NCI-H1436 treated with DMSO at 0.1 percent for 48 hours (cell line): ENCODE results near the gene COL27A1.

ENCODE experiments used
- DNase-seq: peaks from one replicate; lab custom pipeline; 2025; lab: John Stamatoyannopoulos, UW

Gene COL27A1

DNA sequence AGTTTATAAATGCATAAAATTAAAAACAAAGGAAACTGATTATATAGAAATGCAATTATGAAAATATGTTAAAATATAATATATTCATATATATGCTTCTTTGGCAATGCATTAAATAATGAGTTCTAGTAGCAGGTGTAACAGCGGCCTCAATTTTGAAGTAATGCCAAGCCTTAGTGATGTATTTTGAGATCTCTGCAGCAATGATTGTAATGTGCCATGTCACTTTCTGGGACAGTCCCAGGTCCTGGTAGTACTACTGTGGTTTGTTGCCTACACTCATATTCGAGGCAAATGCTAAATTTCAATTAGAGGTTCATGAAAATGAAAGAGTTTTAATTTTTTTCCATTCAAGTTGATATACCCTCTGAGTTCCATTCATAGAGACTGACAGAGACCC, 91.7 kb downstream of the COL27A1 start:
- DNase-seq, result no peak

DNA sequence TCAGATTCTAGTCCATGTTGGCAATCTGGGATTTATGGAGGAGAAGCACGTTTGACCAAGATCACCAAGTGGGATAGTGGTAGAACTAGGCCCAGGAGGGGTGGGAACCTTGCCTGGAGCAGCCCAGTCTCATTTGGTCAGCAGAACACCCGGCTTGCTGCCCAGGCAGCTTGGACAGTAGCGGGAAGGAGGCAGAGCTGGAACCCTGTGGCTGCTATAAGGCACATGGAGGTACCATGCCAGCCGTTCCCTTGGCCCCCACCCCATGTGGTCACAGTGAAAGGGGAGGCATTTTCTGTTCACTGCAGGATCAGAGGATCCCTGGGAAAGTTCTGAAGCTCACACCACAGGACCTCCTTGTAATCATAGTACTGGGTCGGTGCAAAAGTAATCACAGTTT, 92.2 kb downstream of the COL27A1 start:
- DNase-seq, result no peak

DNA sequence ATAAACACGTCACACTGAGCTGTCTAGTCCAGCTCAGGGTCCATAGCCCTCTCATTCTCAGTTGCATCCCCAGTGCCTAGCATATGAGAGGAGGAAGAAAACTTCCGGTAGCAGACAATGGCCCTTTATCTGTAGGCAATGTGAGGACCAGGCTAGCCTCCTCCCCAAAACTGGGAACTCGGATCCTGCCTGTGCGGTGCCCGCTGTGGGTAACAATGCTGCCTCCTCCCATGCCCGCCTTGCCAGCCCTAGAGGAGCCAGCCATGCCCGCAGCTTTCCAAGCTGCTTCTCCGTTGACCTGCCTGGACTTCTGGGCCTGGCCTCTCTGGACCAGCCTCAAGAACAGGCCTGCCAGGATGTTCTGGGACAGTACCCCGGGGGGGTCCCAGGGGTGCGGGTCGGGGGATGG, 93.0 kb downstream of the COL27A1 start:
- DNase-seq, result no peak

DNA sequence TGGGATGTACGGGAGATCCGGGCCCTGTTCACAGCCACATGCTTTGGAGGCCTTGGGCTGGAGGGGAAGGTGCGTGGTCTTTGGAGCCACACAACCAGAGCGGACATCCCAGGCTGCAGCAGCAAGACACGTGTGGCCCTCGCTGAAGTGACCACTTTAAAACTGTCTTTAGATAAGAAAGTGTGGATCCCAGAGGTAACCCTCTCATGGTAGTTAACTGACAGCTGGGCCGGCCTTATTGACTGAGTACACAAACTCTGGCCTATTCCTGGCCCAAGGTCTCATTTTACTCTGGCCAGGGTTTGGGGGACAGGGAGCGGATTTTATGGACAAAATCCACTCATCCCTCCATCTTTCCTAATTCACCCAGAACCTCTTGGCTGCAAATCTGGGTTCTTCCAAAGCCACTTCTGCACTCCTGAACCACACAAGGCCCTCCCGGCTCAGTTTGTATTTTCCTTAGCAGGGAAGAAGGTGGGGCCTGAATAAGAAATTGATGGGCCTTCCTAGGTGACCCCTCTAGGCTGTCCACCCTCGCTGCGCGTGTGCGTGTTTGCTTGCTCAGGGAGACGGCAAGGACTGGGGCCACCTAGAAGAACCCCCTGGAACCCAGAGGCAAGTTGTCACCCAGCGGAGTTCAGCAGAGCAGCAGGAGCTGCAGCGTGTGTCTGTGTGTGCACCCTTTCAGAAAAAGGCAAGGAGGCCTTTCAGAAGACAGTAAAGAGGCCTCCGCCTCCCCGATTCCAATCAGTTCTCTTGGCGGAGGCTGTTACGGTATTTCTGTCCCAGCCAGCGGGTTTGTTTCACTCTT, 94.3 kb downstream of the COL27A1 start:
- DNase-seq, result no peak

DNA sequence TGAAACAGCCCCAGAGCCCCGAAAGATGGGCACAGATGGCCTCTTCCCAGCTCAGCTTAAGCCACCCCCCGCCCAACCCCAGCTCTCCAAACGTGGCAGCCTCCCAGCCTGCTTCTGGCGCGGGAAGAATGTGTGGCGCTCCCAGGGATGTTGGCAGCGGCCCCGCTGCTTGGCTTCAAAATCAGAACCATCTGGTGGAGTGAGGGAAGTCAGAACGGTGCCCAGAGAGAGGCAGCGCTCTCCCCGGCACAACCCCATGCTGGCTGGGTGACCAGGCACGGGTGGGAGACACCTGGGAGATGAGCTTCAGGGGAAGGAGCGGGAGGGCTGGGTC, 94.9 kb downstream of the COL27A1 start:
- DNase-seq, result no peak

DNA sequence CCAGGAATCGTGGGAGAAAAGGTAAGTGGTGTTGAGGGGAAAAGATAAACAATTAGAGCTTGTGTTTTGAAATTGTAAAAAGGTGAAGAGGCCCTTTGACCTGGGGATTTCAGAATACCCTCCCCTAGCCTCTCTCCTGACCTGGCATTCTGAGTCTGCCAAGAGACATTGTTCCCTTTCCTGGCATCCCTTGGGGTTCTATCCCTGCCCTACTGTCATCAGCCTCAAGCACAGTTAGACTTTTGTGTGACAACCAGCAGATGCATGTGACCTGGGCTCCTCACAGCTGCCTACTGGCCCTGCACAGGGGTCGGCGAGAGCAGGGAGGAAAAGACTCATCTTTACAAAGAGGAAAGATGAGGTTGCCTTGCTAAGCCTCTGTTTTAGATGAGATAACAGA, 95.3 kb downstream of the COL27A1 start:
- DNase-seq, result no peak

DNA sequence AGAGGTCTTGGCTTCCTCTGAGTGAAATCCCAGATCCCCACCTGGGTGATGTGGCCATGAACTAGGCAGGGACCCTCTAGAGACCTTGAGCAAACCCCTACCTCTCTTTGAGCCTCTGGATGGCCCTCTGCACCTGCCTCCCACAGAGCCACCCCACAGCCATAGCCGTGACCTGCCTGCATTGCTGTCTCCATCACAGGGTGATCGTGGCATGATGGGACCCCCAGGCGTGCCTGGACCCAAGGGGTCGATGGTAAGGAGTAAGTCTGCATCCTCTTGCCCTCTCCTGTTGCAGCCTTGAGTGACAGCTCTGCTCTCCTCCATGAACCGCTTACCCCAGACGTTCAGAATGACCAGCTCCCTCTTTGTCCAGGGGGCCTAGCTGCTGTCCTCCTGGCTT, 97.1 kb downstream of the COL27A1 start:
- DNase-seq, result no peak

DNA sequence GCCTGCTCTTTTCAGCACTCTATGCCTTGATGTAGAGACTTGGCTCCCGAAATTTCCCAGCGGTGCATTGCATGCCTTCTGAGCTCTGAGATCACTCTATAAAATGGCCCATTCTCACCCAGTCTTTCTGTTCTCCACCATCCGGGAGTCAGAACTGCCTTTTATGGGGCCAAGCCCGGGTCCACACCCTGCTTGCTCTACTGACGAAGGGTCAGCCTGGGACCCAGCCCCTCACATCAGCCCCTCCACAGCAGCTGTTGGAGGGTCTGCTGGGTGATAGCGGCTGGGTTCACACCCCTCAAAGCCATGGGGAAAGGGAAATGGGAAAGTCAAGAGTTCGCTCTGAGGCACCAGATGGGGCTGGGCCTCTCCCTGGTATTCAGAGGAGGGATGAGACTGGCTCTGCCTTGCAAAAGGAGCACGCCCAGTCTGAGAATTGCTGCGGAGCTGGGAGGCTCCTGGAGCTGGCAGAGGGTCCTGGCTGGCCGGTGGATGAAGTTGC, 101.5 kb downstream of the COL27A1 start:
- DNase-seq, result no peak

DNA sequence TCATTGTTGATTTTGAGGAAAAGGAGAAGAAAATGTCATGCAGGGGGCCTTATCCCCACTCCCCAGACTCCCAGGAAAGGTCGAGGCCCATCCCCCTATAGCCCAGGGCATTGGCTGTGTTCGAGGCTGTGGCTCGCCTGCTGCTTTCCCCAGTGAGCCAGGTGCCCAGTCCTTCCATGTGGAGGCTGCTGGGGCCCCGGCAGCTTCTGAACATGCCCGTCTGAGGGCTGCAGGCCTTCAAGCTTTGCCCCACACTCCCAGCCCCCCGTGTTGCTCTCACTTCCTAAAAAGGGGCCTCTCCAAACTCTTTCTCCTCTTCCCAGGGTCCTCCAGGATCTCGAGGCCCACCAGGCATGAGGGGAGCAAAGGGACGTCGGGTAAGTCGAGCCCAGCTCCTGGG, 102.9 kb downstream of the COL27A1 start:
- DNase-seq, result no peak

DNA sequence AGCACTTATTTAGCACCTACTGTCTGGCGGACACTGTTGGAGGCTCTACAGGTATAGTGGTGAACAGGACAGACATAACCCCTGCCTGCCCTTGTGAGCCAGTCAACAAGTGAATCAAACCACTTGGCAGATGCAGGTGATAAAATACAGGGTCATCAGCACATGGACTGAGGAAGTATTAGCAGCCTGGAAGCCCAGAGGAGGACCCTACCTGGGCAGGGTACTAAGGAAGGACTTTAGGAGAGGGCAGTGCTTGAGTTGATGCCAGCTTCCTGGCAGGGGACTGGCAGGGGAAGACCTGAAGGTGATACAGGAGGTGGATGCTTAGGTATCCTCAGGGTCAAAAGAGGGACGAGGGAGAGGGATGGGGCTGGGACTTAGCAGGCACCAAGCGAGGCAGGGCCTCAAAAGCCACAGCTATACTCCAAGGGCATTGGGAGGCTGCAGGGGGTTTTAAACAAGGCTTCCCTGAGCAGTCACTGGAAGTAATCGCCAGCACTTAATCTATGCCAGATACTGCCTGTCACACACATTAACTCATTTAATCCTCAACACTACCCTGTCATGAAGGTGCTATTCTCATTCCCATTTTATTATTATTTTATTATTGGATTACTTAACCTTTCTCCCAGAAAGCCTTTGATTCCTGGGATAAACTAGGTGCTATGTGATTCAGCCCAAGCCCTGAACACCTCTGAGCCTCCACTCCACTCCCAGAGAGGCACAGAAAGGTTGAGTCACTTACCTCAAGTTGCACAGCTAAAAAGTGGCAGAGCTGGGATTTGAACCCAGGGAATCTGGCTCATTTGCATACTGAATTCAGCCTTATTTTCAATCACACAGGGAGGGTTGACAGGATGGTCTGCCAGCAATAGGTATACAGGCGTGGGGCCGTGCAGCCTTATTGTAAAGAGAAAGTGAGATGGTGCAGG, 103.8 kb downstream of the COL27A1 start:
- DNase-seq, result no peak

DNA sequence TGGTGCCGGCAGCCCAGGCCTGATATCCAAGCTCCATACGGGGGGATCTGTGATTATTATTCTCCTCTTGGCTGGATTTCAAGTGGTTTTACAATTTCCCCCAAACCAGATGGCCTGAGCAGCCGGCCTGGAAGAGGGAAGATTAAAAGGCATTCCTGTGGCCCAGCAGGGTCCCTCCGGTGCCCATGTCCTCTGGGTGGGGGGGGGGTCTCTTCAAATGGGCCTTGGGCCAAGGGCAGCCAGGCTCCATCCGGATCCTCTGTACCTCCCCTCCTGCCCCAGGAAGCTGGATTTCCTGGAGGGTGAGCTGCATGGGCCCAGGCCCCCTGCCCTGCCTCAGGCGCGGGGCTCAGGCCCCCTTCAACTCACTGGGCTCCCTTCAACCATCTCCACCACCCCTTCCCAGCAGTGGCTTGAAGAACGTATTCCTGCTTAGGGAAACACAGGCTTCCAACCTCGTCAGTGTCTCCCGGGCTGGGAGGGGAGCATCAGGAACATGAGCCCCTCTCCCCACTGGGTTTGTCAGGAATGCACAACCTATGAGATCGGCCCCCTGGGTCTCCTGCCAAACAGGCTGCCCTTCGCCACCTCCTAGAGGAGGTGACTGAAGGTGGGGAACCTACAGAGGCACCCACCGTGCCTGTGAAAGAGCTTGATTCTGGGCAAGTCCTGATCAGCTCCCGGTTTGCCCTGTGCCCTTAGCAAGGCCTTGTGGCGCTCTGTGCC, 104.6 kb downstream of the COL27A1 start:
- DNase-seq, result no peak

DNA sequence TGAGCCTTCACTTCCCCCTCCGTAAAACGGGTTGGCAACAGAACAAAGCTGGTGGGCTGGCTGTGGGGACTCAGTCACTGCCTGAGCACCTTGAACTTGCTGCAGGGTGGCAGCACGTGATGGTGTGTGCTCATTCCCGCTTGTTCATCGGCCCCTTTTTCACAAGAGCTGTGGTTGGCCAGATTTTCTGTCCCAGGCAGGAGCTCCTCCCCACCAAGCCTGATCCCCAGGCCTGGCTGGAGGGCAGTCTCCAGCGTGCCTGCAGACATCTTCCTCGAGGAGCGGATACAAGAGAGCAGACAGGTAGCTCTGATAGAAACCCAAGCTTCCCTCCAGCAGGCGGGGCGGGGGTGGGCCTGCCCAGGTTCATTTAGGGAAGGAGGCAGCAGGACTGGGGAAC, 105.7 kb downstream of the COL27A1 start:
- no peak for DNase-seq

DNA sequence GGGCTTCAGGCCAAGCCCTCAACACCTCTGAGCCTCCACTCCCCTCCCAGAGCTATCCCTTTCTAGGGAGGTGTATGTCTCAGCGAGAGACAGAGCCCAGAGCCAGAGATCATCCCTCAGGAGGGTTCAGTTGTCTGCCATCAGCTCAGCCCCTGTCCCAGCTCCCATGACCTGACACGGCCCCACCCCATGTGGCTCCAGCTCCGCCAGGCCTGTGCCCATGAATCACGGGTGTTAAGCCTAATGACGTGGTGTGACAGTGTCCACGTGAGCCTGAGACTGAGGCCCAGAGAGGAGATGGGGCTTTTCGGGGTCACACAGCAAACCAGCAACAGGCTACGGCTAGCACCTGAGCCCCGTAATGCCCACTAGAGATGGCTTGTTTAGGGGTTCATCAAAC, 106.7 kb downstream of the COL27A1 start:
- DNase-seq, result no peak

DNA sequence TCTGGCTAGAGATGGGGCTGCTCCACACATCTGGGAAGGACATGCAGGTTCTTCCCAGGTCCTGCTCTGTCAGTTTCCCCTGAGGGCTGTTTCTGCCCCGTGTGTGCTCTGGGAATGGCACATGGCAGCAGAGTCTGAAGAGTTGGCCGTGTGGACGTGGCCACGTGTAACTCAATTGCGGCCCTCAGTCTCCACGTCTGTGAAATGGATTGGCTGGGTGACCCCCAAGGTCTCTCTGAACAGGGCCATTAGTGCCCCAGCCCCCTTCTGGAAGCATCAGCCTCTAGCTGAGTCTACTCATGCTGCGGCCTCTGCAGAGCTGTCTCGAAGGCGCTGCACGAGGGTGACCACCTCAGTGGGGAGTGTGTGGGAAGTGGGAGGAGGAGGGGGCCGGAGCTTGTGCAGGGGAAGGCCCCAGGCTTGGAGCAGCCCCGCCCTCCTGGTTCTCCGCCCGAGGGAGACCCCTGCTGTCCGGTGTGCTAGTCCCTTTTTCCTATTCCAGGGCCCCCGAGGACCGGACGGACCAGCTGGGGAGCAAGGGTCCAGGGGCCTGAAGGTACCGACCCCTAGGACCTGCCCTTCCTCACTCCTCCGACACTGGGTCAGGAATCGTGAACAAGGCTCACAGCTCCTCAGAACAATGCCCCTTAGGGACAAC, 108.6 kb downstream of the COL27A1 start:
- no peak for DNase-seq

DNA sequence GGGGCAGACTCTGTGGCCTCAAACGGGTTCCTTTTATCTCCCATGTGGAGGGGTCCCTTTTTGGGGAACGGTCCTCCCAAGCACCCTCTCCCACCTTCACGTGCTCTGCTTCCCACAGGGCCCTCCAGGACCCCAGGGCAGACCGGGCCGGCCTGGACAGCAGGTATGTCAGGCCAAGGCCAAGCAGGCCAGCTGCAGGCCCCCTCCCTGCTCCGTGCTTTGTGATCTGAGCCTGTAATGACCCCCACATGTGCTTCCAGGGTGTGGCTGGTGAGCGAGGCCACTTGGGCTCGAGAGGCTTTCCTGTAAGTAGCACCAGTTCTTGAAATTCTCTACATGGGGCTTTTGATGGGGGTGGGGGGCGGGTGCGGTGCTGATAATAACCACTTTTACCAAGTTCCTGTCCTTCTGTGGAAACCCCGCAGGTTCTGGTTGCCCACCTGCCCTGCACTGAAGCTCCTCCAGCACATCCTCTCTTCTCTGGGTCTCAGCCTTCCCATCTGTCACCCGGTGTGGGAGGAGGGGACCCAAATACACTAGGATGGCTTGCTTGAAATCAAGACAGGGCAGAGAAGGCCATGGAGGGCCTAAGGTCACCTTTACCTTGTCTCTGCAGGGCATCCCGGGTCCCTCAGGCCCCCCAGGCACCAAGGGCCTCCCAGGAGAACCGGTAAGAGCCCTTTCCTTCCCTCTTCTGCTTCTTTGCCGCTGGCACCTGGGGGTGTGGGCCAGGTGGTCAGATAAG, 109.6 kb downstream of the COL27A1 start:
- DNase-seq, result no peak

DNA sequence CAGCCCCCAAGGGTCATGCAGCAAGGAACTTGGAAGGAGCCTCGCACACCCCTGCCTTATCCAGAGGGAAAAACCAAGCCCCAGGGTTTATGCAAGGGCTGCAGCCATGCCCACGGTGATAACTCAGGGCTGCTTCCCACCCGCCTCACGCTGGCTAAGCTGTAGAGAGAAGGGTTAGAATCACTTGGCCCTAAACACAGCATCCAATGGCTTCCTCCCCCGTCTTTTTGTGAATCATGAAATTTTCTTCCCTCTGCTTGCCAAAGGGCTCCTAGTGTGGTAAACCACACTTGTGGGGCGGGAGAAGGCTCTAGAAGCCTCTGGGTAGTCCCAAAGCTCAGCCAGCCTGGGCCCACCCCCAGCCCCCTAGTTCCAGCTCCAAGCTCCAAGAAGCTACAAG, 111.6 kb downstream of the COL27A1 start:
- no peak for DNase-seq

DNA sequence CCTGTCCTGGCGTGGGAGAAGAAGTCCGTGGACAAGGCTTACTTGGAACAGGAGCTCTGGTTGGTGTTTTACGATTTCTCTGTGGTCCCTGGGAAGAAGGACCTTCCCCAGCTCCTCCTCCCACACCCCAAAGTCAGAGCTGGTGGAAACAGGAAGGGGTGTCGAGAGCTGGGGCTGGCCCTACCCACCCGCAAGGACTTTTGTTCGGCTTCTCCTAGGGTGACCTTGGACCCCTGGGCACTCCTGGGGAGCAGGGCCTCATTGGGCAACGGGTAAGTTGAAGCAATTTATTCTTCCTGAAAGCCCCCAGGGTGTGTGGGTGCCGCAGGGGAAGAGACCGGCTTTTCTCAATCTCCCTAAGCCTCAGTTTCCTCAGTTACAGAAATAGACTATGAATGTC, 113.7 kb downstream of the COL27A1 start:
- no peak for DNase-seq

DNA sequence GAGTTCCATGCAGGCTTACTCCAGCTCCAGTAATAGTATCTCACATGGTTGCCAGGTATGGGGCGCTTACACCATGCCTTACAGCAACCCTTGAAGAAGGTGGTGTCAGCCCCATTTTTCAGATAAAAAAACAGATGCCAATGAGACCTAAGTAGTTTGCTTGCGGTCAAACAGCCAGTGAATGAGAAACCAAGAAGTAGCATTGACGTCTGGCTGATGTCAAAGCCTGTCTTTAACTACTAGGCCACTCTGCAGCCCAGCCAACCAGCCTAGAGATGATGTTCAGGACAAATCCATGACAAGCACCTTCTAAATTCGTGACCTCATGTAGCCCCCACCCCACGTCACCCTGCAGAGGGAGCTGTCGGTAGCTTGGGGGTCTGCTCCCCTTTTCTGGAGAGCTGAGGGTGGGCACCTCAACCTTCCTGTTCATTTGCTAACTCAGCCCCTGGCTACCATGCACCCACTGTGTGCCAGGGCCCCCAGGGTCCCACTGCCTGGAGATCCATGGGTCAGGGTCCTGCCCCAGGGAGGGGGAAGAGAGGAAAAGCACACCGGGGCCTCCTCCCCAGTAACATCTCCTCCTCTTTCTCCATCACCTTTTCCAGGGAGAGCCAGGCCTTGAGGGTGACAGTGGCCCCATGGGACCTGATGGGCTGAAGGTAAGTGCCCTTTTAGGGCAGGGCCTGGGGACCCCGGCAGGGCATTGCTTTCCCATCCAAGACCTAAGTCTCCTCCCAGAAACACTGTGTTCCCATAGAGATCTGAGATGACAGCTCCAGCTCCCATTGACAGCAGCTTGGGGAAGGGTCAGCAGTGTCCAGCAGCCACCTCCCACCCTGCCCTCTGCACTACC, 115.0 kb downstream of the COL27A1 start:
- no peak for DNase-seq

DNA sequence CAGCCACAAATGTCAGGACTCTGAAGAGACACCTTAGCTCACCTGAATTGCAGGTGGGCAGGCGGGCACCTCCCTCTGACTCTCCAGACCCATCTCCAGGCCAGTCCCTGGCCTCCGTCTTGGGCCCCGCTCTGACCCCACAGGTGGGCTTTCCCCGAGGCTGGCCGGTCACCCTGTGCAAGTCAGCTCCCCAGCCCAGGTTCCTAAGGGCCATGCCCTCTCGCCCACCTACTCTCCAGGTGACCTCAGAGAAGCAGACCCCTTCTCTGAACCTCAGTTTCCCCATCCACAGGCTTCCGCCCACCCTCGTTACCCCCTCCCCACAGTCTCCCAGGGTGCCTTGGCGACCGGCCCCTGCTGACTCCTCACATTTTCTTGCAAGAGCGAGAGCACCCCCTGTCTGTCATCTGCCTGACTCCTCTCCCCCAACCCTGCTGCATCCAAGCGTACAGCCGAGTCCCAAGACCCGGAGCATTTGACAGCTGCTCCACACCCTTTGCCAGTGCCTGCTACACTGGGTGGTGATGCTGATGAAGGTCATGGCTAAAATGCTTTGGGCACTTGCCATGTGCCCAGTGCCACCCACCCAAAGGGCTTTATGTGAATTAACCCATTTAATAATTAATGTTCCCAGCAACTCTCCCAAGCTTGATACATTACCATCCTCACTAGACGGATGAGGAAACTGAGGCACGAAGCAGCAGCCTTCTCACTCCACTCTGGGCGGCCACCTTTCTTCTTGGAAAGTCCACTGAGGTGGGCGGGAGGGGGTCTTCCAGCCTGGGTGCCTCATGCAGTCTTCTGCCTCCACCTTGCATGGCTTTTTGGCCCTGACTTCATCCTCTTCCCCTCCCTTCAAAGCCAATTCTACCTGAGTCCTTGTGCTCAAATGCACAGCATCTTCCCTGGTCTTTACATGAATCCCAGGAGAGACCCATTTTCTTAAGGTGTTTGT, 116.5 kb downstream of the COL27A1 start:
- no peak for DNase-seq
